ENCODE data around the gene CLSTN3. TPM values are rescaled to one million over a fixed set of nuclear protein-coding genes. Genes with fewer than 3 reads are reported as not detected.

CLSTN3 gene
- total and polyA plus RNA-seq, 2 of the 13 experiments (the other 11 are each of a cell fraction or from before 2014, with no cell fraction given) = 26.2 to 94.1 TPM

DNA sequence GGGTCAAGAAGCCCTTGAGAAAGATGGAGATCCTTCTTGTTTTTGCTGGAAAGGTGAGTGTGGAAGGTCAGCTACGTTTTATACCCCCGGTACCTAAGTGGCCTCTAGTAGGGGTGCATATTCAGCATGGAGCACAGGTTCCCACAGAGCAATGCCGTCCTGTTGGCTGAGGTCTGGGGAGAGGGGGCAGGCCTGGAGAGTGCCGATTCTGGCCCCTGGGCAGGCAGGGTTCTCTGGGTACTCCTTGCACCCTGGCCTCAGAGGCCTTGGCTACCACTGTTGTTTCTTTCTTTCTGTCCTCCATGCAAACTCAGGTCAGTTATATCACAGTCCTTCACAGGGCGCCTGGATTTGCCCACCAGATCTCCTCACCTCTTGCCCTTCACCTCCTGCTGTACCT is 10.0 kb upstream of the CLSTN3 start:
- CTCF ChIA-PET (ENCODE audit: low intra/inter-chr PET ratio, low total read pairs) = no interaction called here
- no peaks in the 10 kb centered on the region for H3K27me3 ChIP-seq (ENCODE audit: control insufficient read depth in 1 of 2, insufficient read depth in 2 of 2, low read length in 2 of 2)
- POLR2A ChIA-PET = interaction anchor here (2.2 to 2.5 kb wide), 2 partner anchors 8 to 12 kb away, joined by 6 to 12 read pairs; partner anchors contain the start of genes C1RL and RBP5
- H3K79me2 ChIP-seq (ENCODE audit: insufficient read depth, low read length) = no peaks in the 10 kb centered on the region
- DNase-seq (ENCODE audit: low spot score) (no peak), FAIRE-seq (no peak), ATAC-seq (no peak)
- no peaks in the 10 kb centered on the region for H4K20me1 ChIP-seq (ENCODE audit: insufficient read depth, low read length)
- no peak overlapping the region for H3K9ac ChIP-seq (ENCODE audit: insufficient read depth, low read depth, low read length)
- WGBS (ENCODE audit: low lambda C conversion rate) = 91% methylated on average over 3 of the region's 5 CpGs
- BruUV-seq (replicated peaks) = no TSS peak
- intact Hi-C loops (cut with micrococcal nuclease; ENCODE audit: unreplicated experiment) (no loop called here), in situ Hi-C loops (cut with HindIII; ENCODE audit: extremely low pct_ligation_motif_present, low pct_unique_long_range_greater_than_20kb) (no loop called here)
- H2AFZ ChIP-seq (ENCODE audit: low read length) = no peak overlapping the region
- no peak overlapping the region for H3K27ac ChIP-seq (ENCODE audit: extremely low read length, insufficient read depth, low read length)
- H3K4me1 ChIP-seq (ENCODE audit: insufficient read depth, low read length) = peaks cover 55% of the 10 kb centered on the region
- no peaks in the 10 kb centered on the region for H3K9me3 ChIP-seq (ENCODE audit: low read length)
- H3K4me2 ChIP-seq (ENCODE audit: low read depth, low read length) = no peak overlapping the region
- no peak overlapping the region for H3K4me3 ChIP-seq (replicated peaks in 1 of 3; ENCODE audit: insufficient read depth in 1 of 3, low read depth in 2 of 3, low read length in 3 of 3)
- peaks cover 6 to 7% of the 10 kb centered on the region in 2 experiments; a peak in 3 of 5 replicates for H3K36me3 ChIP-seq (replicated peaks in 1 of 2; ENCODE audit: control insufficient read depth in 1 of 2, insufficient read depth in 2 of 2, low read length in 2 of 2)
- TF ChIP-seq ZIK1 (CRISPR knock-in tag; IDR thresholded peaks at IDR 0.05; ENCODE audit: borderline replicate concordance, low read depth) = no peak
- TF ChIP-seq, protein P1, sequence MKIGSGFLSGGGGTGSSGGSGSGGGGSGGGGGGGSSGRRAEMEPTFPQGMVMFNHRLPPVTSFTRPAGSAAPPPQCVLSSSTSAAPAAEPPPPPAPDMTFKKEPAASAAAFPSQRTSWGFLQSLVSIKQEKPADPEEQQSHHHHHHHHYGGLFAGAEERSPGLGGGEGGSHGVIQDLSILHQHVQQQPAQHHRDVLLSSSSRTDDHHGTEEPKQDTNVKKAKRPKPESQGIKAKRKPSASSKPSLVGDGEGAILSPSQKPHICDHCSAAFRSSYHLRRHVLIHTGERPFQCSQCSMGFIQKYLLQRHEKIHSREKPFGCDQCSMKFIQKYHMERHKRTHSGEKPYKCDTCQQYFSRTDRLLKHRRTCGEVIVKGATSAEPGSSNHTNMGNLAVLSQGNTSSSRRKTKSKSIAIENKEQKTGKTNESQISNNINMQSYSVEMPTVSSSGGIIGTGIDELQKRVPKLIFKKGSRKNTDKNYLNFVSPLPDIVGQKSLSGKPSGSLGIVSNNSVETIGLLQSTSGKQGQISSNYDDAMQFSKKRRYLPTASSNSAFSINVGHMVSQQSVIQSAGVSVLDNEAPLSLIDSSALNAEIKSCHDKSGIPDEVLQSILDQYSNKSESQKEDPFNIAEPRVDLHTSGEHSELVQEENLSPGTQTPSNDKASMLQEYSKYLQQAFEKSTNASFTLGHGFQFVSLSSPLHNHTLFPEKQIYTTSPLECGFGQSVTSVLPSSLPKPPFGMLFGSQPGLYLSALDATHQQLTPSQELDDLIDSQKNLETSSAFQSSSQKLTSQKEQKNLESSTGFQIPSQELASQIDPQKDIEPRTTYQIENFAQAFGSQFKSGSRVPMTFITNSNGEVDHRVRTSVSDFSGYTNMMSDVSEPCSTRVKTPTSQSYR (CRISPR knock-in tag; IDR thresholded peaks at IDR 0.05; ENCODE audit: borderline replicate concordance) = no peak
- TF ChIP-seq, protein P2, sequence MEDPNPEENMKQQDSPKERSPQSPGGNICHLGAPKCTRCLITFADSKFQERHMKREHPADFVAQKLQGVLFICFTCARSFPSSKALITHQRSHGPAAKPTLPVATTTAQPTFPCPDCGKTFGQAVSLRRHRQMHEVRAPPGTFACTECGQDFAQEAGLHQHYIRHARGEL (CRISPR knock-in tag; IDR thresholded peaks at IDR 0.05) = no peak
- TF ChIP-seq ZNF253 (CRISPR knock-in tag; IDR thresholded peaks at IDR 0.05; ENCODE audit: borderline replicate concordance) = no peak

DNA sequence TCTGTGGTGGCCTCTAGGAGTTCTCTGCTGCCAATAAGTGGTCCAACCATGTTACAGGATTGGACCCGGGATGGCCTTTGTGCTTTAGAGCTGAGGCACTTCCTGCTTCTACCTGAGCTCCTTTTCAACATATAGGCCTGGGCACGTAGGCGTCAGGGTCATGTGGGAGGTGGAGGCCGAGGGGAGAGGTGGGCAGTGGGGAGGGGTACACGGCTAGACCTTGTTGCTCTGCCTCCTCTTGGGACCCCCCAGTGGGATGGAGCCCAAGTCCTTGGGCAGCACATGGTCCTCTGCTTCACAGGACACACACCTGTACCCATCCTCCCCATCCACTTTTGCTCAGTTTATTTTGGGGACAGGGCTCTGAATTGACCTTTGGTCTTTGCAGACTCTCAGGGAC is 8.8 kb upstream of the CLSTN3 start:
- H2AFZ ChIP-seq (ENCODE audit: low read length) = no peak overlapping the region
- intact Hi-C loops (cut with micrococcal nuclease; ENCODE audit: unreplicated experiment) = no loop called here
- in situ Hi-C loops (cut with HindIII; ENCODE audit: extremely low pct_ligation_motif_present, low pct_unique_long_range_greater_than_20kb) = no loop called here
- no TSS peak for BruUV-seq (replicated peaks)
- no peak overlapping the region for H3K4me3 ChIP-seq (replicated peaks in 1 of 3; ENCODE audit: insufficient read depth in 1 of 3, low read depth in 2 of 3, low read length in 3 of 3)
- DNase-seq (ENCODE audit: low spot score) (no peak), FAIRE-seq (no peak), ATAC-seq (no peak)
- H3K4me2 ChIP-seq (ENCODE audit: low read depth, low read length) = no peak overlapping the region
- 79% methylated on average over 4 of the region's 5 CpGs for WGBS (ENCODE audit: low lambda C conversion rate)
- H3K27me3 ChIP-seq (ENCODE audit: control insufficient read depth in 1 of 2, insufficient read depth in 2 of 2, low read length in 2 of 2) = no peaks in the 10 kb centered on the region
- no peaks in the 10 kb centered on the region for H3K9me3 ChIP-seq (ENCODE audit: low read length)
- ChIA-PET CTCF (ENCODE audit: low intra/inter-chr PET ratio, low total read pairs) (no interaction called here), POLR2A (interaction anchor here (1.0 to 1.2 kb wide), 2 partner anchors 13 to 178 kb away, joined by 4 to 5 read pairs; partner anchors contain the start of genes C12orf57 and RNU7-1)
- H3K27ac ChIP-seq (ENCODE audit: extremely low read length, insufficient read depth, low read length) = no peak overlapping the region
- H3K79me2 ChIP-seq (ENCODE audit: insufficient read depth, low read length) = no peaks in the 10 kb centered on the region
- H3K4me1 ChIP-seq (ENCODE audit: insufficient read depth, low read length) = peaks cover 66% of the 10 kb centered on the region
- H3K36me3 ChIP-seq (replicated peaks in 1 of 2; ENCODE audit: control insufficient read depth in 1 of 2, insufficient read depth in 2 of 2, low read length in 2 of 2) = peaks cover 3 to 7% of the 10 kb centered on the region in 2 experiments; a peak in 3 of 5 replicates
- no peaks in the 10 kb centered on the region for H4K20me1 ChIP-seq (ENCODE audit: insufficient read depth, low read length)
- no peak overlapping the region for H3K9ac ChIP-seq (ENCODE audit: insufficient read depth, low read depth, low read length)
- TF ChIP-seq POLR2A (IDR thresholded peaks at IDR 0.05; ENCODE audit: insufficient read depth in 1 of 2, low read depth in 2 of 2, low read length in 2 of 2) (peak in 1 of 2 experiments; percentile 13; a peak in 1 of 4 replicates), HNF4A (CRISPR knock-in tag; IDR thresholded peaks at IDR 0.05) (peak; percentile 7; the same call in 1 of the 2 replicates), STAT5B (CRISPR knock-in tag; IDR thresholded peaks at IDR 0.05) (no peak), ARNT (IDR thresholded peaks at IDR 0.05) (no peak), SP2 (CRISPR knock-in tag; IDR thresholded peaks at IDR 0.05) (no peak), ZNF17 (CRISPR knock-in tag; IDR thresholded peaks at IDR 0.05) (no peak)
- TF ChIP-seq, protein P3, sequence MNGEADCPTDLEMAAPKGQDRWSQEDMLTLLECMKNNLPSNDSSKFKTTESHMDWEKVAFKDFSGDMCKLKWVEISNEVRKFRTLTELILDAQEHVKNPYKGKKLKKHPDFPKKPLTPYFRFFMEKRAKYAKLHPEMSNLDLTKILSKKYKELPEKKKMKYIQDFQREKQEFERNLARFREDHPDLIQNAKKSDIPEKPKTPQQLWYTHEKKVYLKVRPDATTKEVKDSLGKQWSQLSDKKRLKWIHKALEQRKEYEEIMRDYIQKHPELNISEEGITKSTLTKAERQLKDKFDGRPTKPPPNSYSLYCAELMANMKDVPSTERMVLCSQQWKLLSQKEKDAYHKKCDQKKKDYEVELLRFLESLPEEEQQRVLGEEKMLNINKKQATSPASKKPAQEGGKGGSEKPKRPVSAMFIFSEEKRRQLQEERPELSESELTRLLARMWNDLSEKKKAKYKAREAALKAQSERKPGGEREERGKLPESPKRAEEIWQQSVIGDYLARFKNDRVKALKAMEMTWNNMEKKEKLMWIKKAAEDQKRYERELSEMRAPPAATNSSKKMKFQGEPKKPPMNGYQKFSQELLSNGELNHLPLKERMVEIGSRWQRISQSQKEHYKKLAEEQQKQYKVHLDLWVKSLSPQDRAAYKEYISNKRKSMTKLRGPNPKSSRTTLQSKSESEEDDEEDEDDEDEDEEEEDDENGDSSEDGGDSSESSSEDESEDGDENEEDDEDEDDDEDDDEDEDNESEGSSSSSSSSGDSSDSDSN (CRISPR knock-in tag; IDR thresholded peaks at IDR 0.05) = no peak

Data from HepG2 (cell line).